Naive thymus-derived CD4-positive, alpha-beta T cell (primary cell): Measurements from ENCODE around the gene OR13F1. TPM values are rescaled to one million over a fixed set of nuclear protein-coding genes. Genes with fewer than 3 reads are reported as not detected.

Experiments used
- ATAC-seq: fragments of 150-1000 bp; cut with Tn5 transposase; 2 replicates; pipeline ENCODE4 v1.10.0; 2021; ENCODE audit warnings: mild to moderate bottlenecking, moderate library complexity
- CTCF ChIA-PET: fragments of 350-600 bp; sonication (Branson Sonifier 250); formaldehyde crosslinking; loops from one replicate; lab custom pipeline; 2021; ENCODE audit warnings: antibody characterized with exemption; lab: Charles Lee
- POLR2A ChIA-PET: fragments of 350-600 bp; sonication (Branson Sonifier 250); formaldehyde crosslinking; loops from one replicate; lab custom pipeline; 2021; ENCODE audit warnings: antibody characterized with exemption, inconsistent platforms; lab: Charles Lee
- DNase-seq, 9 donors: peaks; one replicate each; pipeline versions ENCODE4 v3.0.0 to v3.0.0-alpha.2; 2020 to 2022; ENCODE audit warnings: mixed read lengths in 1 of 9
- H3K27ac ChIP-seq: one replicate; pipeline ENCODE4 v1.7.0; 2013; ENCODE audit warnings: mild to moderate bottlenecking, low read depth, low read length, moderate library complexity
- H3K27me3 ChIP-seq, 2 donors: one replicate each; pipeline ENCODE4 v1.7.0; 2013; ENCODE audit warnings: low read length in 2 of 2, mild to moderate bottlenecking in 2 of 2, moderate library complexity in 2 of 2; ENCODE audit not compliant: control insufficient read depth in 2 of 2, insufficient read depth in 2 of 2
- H3K36me3 ChIP-seq, 3 experiments: 1 replicate in 2 of 3; 2 replicates in 1 of 3; pipeline ENCODE4 v1.7.0; 2013; ENCODE audit warnings: low read length in 3 of 3, mild to moderate bottlenecking in 3 of 3, moderate library complexity in 1 of 3; ENCODE audit not compliant: insufficient read depth in 3 of 3, control insufficient read depth in 2 of 3
- H3K4me1 ChIP-seq, 2 donors: one replicate each; pipeline ENCODE4 v1.7.0; 2013; ENCODE audit warnings: low read length in 2 of 2, mild to moderate bottlenecking in 2 of 2, moderate library complexity in 1 of 2; ENCODE audit not compliant: control insufficient read depth in 2 of 2, insufficient read depth in 2 of 2
- H3K4me3 ChIP-seq: 2 replicates; pipeline ENCODE4 v1.7.0; 2013; ENCODE audit warnings: mild to moderate bottlenecking, low read length
- H3K9me3 ChIP-seq, 3 experiments: 1 replicate in 2 of 3; 2 replicates in 1 of 3; pipeline ENCODE4 v1.7.0; 2013; ENCODE audit warnings: low read length in 3 of 3; ENCODE audit not compliant: control insufficient read depth in 2 of 3
- H3K27ac Mint-ChIP-seq, 9 donors: one replicate each; pipeline ENCODE4 v1.8.0; 2020 to 2022; ENCODE audit warnings: mixed read lengths in 9 of 9, mild to moderate bottlenecking in 8 of 9, moderate library complexity in 5 of 9, inconsistent platforms in 2 of 9
- H3K27me3 Mint-ChIP-seq, 5 donors: one replicate each; pipeline ENCODE4 v1.8.0; 2021 to 2022; ENCODE audit warnings: mixed read lengths in 5 of 5, mild to moderate bottlenecking in 1 of 5
- H3K36me3 Mint-ChIP-seq, 5 donors: one replicate each; pipeline ENCODE4 v1.8.0; 2020 to 2022; ENCODE audit warnings: mixed read lengths in 5 of 5, mild to moderate bottlenecking in 3 of 5, inconsistent platforms in 1 of 5
- H3K4me1 Mint-ChIP-seq, 7 donors: one replicate each; pipeline ENCODE4 v1.8.0; 2020 to 2022; ENCODE audit warnings: mixed read lengths in 7 of 7, mild to moderate bottlenecking in 3 of 7, inconsistent platforms in 1 of 7
- H3K4me3 Mint-ChIP-seq, 10 donors: one replicate each; pipeline ENCODE4 v1.8.0; 2020 to 2022; ENCODE audit warnings: mild to moderate bottlenecking in 10 of 10, mixed read lengths in 10 of 10, moderate library complexity in 6 of 10, inconsistent platforms in 2 of 10
- H3K9me3 Mint-ChIP-seq, 11 donors: one replicate each; pipeline ENCODE4 v1.8.0; 2020 to 2022; ENCODE audit warnings: mixed read lengths in 11 of 11, mild to moderate bottlenecking in 4 of 11, inconsistent platforms in 1 of 11, moderate library complexity in 1 of 11
- intact Hi-C, 2 donors: fragments of 100-400 bp; cut with micrococcal nuclease; formaldehyde crosslinking; loops; one replicate each; pipeline ENCODE4 v1.15.1; 2023
- polyA plus RNA-seq, 2 donors: library from polyadenylated mRNA; unstranded; fragments of 300-500 nt; fragmentation: Illumina TruSeq; gene quantifications; one replicate each; pipeline ENCODE4 v1.2.3, GENCODE V29; 2021
- total RNA-seq, 6 experiments: library from RNA in 5 of 6; stranded (reverse) in 5 of 6; gene quantifications; 1 replicate in 5 of 6; 2 replicates in 1 of 6; pipeline ENCODE4 v1.2.3 and lab custom pipeline; 2021 to 2026

Gene OR13F1
- total and polyA plus RNA-seq, 7 experiments from 2014 or later, result not detected

DNA sequence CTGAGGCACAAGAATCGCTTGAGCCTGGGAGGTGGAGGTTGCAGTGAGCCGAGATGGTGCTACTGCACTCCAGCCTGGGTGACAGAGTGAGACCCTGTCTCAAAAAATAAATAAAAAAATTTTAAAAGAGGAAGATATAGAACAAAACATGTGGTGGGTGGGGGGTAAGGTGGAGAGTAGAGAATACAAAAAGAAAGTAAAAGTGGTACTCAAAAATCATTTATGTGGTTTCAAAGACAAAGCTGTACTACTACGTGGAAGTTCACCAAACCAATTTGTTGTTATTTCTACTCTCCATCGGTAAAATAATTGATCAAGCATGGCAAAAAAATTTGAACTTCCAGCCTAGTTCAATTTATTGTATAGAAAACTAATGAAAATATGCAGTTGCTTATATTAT is 40.6 kb downstream of the OR13F1 start:
- H3K27me3 Mint-ChIP-seq, result no peaks in the 10 kb centered on the region
- Histone ChIP-seq H3K36me3 (no peaks in the 10 kb centered on the region), H3K4me1 (no peaks in the 10 kb centered on the region), H3K9me3 (no peaks in the 10 kb centered on the region), H3K27me3 (no peaks in the 10 kb centered on the region), H3K27ac (no peak overlapping the region), H3K4me3 (no peak overlapping the region)
- H3K36me3 Mint-ChIP-seq, result no peaks in the 10 kb centered on the region
- no peaks in the 10 kb centered on the region for H3K4me1 Mint-ChIP-seq
- intact Hi-C loops, result no loop called here
- H3K27ac Mint-ChIP-seq, result no peak overlapping the region
- no peak overlapping the region for H3K4me3 Mint-ChIP-seq
- POLR2A ChIA-PET, result no interaction called here
- H3K9me3 Mint-ChIP-seq, result peaks cover 0 to 2% (median 0%) of the 10 kb centered on the region in 11 donors
- ATAC-seq (no peak), DNase-seq (no peak)
- CTCF ChIA-PET, result no interaction called here

DNA sequence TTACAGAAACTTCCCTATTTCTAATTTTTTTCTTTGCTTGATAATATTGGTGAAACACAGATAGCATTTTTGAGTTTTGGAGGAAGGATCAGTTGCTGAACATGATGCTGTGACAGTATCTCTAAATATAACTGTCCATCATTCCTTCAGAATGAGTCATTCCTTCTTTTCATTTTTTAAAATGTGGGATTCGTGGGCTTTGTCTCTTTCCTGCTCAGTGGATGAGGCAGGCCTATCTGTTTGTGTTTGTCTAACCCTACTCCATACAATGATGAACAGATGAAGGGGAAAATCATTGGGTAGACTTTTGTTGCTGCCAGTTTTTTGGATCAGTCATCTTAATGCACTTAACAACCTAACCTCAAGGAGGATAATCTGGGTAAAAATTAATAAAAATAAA is 49.2 kb downstream of the OR13F1 start:
- ATAC-seq, result no peak
- no peak overlapping the region for H3K27ac Mint-ChIP-seq
- no peak overlapping the region for H3K4me3 Mint-ChIP-seq
- peaks cover 0 to 16% (median 3%) of the 10 kb centered on the region in 11 donors for H3K9me3 Mint-ChIP-seq
- H3K27ac ChIP-seq, result no peak overlapping the region
- intact Hi-C loops, result no loop called here
- H3K4me3 ChIP-seq, result no peak overlapping the region
- no peaks in the 10 kb centered on the region for H3K36me3 Mint-ChIP-seq
- no peaks in the 10 kb centered on the region for H3K9me3 ChIP-seq
- no peaks in the 10 kb centered on the region for H3K27me3 ChIP-seq
- POLR2A ChIA-PET, result no interaction called here
- CTCF ChIA-PET, result no interaction called here
- H3K4me1 Mint-ChIP-seq, result no peaks in the 10 kb centered on the region
- no peaks in the 10 kb centered on the region for H3K36me3 ChIP-seq
- no peaks in the 10 kb centered on the region for H3K4me1 ChIP-seq
- DNase-seq, result no peak
- no peaks in the 10 kb centered on the region for H3K27me3 Mint-ChIP-seq

Other genes starting within 250 kb of the OR13F1 start
- gene OR13C4, start 22.9 kb downstream of the OR13F1 start, total RNA-seq, result not detected
- not detected for gene OR13C4, start 22.9 kb downstream of the OR13F1 start, polyA plus RNA-seq
- under 1 TPM in 1 of 5 experiments, not detected in 4; 0.35 TPM for gene OR13C3, start 32.6 kb downstream of the OR13F1 start, total RNA-seq
- not detected for gene OR13C3, start 32.6 kb downstream of the OR13F1 start, polyA plus RNA-seq
- not detected for gene OR13C8, start 64.9 kb downstream of the OR13F1 start, total RNA-seq
- gene OR13C8, start 64.9 kb downstream of the OR13F1 start, polyA plus RNA-seq, result not detected
- not detected for gene OR13C5, start 95.2 kb downstream of the OR13F1 start, total RNA-seq
- not detected for gene OR13C5, start 95.2 kb downstream of the OR13F1 start, polyA plus RNA-seq
- not detected for gene OR13C2, start 101.4 kb downstream of the OR13F1 start, total RNA-seq
- not detected for gene OR13C2, start 101.4 kb downstream of the OR13F1 start, polyA plus RNA-seq
- not detected for gene OR13C9, start 113.9 kb downstream of the OR13F1 start, total RNA-seq
- not detected for gene OR13C9, start 113.9 kb downstream of the OR13F1 start, polyA plus RNA-seq
- gene OR13D1, start 190.3 kb downstream of the OR13F1 start, total RNA-seq, result not detected
- not detected for gene OR13D1, start 190.3 kb downstream of the OR13F1 start, polyA plus RNA-seq
- gene NIPSNAP3A, start 243.4 kb downstream of the OR13F1 start, total RNA-seq, result 10 to 100 TPM in 4 of 5 experiments, 1 to 10 TPM in 1; 7.1 to 17.4 (median 13.4) TPM
- 10 to 100 TPM; 19.5 to 22.1 TPM for gene NIPSNAP3A, start 243.4 kb downstream of the OR13F1 start, polyA plus RNA-seq